HG02981 (cell line): ENCODE data around the gene FER1L5.

Experiments
- ATAC-seq: cut with Tn5 transposase; IDR thresholded peaks from one replicate; pipeline ENCODE4 v1.9.1; 2021; ENCODE audit warnings: mild to moderate bottlenecking, moderate library complexity; ENCODE audit not compliant: unreplicated experiment

The FER1L5 gene

DNA sequence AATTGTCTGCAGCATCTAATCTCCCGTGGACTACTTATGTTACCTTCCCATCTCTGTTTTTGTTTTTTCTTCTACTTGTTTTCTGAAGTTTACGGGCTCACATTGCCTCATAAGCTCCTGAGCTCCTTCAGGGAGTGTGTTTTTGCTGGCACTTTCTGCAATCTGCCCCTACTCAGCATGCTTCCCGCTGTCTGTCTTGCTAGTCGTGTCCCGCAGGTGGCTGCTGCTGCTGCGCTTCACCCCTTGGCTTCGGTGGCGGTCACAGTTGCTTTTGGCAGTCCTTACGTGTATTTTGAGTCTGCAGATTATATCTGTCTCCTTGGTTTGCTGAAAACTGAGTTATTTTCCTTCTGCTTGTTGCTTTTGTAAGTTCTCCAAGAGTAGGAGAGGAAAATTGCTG lies 37.3 kb downstream of the FER1L5 start:
- ATAC-seq: no peak

DNA sequence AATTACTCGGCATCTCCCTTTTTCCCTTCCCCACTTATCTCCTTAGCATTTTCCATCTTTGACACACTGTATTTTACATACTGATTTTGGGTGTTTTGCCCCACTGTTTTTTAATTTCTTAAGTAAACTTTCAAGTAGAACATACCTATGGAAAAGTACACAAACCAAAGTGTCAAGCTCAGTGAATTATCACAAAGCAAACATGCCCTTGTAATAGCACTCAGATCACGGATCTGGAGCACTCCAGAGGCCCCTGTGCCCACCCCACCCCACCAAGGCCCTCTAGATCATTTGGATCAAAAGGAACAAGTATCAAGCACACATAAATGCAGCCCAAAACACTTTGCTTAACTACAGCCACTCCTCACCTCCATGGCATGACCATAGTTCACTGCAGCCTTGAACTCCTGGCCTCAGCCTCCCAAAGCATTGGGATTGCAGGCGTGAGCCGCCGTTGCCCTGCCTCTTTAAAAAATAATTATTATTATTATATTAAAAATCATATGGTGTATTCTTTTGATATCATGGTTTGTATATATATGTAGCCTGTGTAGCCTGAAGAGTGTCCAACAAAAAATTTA lies 38.1 kb downstream of the FER1L5 start:
- ATAC-seq: no peak

DNA sequence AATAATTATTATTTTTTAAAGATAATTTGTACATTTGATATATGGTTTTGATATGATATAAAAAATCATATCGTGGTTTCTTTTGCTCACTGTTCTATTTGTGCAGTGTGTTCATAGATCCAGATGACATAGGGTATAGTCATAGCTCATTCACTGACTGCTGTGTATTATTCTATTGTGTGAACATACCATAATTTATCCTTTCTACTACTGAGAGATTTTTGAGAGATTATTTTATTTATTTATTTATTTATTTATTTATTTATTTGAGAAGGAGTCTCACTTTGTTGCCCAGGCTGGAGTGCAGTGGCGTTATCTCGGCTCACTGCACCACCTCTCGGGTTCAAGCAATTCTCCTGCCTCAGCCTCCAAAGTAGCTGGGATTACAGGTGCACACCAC lies 39.0 kb downstream of the FER1L5 start:
- no peak for ATAC-seq

DNA sequence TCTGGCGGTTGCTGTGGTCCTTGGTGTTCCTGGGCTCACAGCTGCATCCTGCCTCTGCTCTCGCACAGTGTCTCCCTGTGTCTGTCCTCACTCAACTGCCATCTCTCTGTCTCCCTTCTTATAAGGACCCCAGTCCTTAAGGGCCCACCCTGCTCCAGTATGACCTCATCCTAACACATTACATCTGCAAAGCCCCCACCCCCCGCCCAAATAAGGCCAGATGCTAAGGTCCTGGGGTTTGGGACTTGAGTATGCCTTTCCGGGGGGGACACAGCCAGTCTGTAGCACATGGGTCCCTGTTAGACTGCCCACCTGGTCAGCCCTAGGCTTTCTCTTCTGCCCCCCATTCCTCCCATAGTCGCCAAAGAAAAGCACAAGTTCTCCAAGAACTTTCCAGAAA lies 40.7 kb downstream of the FER1L5 start:
- ATAC-seq: no peak

DNA sequence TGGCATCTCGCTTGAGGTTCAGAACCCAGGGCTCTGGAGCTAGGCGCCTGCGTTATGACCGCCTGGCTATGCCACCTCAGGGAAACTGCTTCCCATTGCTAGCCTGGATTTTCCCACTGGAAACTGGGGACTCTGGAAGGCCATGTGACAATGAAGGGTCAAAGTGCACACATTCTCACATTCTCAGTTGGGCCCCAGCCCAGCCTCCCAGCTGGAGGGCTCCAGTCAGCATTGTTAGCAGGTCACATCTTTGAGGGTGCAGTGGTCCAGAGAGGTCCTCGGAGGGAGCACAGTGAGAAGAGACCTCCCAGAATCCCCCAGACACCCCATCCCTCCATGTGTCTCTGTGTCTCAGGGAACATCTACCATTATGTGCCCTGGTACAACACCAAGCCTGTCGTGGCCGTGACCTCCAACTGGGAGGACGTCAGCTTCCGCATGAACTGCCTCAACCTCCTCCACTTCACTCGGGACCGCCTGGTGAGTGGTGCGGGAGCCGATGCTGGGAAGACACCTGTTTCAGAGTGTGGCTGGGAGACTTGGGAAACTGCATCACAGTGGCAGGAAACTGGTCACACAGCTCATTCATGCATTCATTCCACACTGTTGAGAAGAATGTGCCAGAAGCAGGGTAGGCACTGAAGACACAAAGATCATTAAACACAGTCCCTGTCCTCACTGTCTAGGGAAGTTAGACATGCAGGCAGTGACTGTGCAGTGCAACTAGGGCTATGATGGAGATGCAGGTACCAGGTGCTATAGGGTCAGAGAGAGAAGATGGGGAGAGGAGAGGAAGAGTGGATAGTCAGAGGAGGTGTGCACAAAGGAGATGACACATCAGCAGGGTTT lies 41.6 kb downstream of the FER1L5 start:
- no peak for ATAC-seq

DNA sequence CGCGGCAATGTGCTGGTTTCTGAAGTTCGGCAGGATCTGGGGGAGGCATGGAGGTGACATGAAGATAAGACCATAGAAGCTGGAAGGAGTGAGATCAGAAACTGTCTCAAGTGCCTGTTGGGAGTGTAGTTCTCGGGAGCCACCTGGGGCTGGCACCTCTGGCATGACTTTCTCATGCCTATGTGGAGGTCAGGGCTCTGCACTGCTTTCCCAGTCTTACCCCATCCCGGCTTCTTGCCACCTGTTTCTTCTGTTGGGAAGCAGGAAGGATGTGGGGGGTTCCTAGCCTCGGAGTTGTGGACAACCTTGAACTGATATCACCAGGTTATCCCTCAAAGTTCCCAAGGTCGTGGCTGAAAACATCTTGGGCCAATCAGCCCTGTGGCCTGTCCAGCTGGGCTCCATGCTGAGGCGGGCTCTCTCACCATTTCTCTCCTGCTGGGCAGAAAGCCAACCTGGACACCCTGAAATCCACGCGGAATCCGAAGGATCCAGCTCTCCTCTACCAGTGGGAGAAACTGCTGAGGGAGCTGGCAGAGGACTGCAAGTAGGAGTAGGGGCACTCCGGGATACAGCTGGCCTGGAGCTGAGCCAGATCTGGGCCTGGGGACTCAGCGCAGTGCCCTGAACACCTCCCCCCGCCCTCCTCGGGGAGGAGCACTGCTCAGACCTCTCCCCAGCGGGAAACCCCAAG lies 42.5 kb downstream of the FER1L5 start:
- ATAC-seq: no peak

DNA sequence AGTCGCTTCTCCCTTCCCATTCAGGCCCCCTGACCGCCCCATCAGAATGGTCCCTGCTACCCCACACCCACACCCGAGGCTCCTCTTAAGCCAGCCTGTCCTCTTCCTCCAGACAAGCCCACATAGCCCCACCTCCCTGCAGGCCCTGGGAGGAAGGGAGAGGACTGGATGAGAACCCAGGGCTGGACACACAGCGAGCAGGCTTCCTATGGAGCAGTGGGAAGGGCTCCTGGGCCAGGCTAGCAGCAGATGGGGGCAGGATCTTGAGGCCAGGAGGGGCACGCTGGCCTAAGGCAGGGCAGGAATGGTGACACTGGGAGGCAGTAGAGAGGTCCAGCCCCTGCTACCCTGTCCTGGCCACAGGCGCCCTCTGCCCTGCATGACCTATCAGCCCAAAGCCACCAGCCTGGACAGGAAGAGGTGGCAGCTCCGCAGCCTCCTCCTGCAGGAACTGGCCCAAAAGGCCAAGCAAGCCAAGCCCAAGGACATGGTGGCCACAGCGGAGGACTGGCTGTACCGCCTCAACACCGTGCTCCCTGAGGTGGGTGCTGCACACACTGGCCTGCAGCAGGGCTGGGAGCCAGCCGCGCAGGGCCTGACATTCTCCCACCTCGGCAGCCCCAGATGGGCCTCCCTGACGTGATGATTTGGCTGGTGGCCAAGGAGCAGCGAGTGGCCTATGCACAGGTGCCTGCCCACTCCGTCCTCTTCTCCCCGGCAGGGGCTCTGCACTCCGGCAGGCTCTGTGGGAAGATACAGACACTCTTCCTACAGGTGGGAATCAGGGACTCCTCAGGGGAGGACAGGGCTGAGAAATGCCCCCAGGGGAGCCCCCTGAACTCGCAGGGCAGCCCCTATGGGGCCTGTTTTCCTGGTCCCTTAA lies 43.3 kb downstream of the FER1L5 start:
- ATAC-seq: no peak

DNA sequence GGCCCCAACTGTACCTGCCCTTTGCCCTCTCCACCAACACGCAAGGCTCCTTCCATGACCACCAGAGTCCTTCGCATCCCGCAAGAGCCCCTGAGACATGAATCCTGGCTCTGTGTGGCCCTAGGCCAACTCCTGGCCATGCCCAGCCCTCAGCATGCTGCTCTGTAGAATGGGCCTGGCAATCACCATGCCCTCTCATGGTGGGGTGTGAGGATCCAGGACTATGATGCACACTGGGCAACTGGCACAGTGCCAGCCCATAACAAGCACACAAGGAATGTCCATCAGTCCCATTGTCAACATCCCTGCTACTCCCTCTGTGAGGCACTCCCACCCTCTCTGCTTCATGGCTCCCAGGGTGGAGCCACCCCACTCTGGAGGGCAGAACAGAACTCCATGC lies 44.7 kb downstream of the FER1L5 start:
- ATAC-seq: no peak

DNA sequence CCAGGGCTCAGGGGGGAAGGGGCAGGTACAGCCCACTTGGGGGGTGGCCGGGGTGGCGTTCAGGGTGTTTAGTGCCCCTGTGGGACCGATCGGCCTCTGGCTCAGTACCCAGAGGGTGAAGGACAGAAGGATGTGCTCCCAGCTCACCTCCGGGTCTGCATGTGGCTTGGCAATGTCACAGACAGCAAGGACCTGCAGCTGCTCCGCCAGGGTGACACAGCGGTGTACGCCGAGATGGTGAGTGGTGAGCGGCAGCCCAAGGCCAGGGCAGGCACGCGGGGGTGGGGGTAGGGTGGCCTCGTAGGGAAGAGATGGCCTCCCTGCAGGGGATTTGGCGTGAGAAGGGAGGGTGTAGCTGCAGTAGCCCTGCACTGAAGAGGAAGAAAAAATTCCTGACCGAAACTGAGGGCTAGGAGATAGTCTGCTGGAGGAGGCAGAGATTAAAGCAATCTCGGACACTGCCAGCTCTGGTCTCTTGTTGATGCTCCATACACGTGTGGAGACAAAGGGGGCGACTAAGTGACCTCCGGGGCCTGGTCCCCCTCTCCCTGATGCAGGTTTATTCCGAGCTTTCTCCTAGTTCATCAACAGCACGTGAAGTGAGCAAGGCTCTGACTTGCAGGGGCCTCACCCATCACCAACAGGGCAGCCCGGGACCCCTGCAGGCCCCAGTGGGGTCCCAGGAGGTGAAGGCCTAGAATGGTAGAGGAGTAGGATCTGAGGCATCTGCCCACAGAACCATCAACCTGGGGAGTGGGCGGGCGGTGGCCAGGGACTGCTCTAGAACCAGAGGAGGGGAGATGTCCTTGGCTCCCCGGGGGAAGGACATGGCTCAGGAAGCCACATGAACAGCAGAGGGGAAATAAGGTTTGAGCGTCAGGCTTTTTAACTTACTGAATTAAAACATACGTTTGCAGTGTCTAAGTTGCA lies 45.4 kb downstream of the FER1L5 start:
- no peak for ATAC-seq

DNA sequence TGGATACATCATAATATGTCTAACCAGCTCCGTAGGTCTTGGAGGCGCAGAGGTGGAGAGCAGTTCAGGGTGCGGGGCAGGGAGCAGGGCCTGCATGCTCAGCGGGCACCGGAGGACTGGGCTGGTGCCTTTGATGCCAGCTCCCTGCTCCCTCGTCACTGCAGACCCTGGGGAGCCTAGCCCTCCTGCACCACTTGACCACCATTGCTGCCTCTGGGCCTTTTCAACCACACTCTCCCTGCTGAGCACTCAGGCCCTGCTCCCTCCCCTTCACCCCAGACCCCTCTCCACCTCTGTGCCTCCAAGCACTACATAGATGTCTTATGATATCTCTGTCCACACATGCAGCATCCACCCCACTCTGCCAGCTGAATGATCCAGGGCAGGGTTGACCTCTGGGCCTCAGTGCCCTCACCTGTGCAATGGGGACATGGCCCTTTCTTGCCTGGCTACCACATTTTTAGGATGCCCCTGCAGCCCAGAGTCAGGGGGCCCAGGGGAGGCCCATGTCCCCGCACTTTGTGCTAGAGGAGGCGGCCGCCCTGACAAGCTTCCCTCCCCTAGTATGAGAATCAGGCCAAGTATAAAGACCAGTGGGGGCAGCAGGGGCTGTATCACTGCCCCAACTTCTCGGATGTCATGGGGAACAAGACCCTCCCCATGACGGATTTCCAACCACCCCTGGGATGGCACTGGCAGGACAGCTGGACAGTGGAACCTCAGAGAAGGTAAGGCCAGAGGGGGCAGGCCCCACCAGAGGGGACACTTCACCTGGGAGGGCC lies 46.3 kb downstream of the FER1L5 start:
- no peak for ATAC-seq

DNA sequence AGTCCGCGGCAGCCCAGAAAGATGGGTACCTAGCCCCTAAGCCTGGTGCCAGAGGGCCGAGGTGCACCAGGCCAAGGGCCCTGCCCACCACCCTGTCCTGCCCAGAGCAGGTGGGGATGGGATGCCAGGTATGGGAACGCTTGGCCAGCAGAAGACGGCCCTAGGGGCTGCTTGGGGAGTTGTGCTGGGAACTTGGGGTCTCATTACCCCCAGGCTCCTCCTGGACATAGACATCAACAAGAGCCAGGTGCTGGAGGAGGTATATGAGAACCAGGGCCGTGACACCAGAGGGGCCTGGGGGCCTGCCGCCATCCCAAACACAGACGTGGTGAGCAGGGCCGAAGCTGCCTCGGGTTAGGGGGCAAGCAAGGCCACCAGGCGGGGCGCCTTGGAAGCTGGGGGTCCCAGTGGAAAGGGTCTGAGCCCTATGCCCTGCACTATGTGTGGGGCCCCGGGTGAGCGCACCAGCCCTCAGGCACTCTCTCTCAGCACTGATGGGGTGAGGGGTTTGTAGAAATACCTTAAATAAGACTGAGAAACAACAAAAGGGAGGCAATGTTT lies 46.9 kb downstream of the FER1L5 start:
- ATAC-seq: no peak

DNA sequence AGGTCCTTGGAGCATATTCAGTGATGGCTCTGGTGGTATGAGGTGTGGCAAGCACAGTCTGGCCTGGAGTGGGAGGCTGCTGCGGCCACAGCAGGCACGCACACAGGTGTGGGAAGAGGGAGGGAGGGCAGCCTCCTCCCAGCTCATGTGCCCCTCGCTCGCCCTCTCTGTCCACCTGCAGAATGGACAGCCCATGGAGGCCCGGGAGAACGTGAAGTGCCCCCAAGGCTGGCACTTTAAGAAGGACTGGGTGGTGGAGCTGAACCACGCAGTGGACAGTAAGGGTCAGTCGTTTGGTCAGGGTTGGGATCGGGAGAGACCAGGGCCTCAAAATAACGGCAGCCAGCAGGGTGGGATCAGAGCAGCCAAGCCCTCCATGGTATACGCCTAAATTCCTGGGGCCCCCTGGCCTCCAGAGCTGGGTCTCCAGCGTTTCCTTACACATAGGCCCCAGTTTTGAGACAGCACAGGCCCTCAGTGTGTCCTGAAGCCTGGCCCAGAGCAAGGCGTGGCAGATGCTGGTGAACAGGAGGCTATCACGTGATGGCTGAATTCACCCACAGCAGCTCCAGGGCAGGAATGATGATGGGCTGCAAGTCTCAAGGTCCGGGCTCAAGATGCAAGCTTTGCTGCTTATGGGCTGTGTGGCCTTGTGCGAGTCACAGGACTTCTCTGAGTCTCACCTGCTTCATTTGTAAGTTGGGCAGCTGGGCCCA lies 47.9 kb downstream of the FER1L5 start:
- ATAC-seq: no peak

DNA sequence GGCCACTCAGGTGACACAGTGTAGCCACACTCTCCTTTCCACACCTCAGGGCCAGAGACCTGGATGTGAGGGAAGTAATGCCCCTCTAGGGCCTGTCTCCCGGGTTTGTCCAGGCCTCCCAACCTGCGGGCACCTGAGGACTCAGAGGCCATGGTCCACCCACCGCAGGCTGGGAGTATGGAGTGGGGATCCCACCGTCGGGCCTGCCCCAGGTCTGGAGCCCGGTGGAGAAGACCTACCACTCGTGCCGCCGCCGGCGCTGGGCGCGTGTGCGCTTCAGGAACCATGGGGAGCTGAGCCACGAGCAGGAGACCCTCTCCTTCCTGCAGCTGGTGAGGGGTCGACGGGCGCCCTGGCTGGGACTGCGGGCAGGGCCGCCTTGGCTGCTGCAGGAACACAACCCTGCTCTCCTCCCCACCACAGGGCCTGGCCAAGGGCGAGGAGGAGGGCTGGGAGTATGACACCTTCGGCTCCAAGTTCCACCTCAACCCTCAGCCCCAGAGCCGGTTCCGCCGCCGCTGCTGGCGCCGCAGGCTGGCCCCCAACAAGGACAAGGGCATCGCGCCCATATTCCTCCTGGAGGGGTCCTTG lies 48.6 kb downstream of the FER1L5 start:
- ATAC-seq: no peak

DNA sequence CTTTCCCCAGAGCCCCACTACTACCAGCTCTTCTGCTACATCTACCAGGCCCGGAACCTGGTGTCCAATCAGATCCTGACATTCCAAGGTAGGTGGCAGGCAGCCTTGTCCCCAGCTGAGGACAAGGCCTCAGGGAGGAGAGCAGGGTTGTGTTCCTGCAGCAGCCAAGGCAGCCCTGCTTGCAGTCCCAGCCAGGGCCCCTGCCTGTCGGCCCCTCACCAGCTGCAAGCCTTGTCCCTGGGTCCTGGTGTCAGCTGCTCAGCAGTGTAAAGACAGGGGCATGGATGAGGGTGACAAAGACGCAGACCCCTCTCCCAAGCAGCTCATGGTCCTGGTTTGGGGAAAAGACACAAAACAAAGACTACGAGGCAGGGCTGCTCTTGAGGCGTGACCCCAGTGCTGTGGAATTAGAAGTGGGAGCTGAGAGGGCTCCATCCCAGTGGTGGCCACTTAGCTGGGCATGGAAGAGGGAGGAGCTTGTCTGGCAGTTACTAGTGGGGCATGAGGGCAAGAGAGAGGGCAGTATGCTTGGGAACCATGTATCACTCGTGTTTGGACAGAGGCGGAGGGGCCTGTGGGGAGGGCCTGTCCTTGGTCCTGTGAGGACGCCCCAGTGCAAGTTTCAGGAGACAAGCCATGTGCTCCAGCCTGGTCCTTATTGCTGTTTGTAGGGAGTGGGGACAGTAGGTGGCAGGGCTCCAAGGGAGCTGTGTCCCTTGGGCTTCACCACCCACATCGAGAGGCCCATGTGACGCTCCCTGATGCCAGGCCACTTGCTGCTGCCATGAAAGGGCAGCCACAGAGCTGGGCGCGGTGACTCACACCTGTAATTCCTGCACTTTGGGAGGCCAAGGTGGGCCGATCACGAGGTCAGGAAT lies 49.8 kb downstream of the FER1L5 start:
- no peak for ATAC-seq

DNA sequence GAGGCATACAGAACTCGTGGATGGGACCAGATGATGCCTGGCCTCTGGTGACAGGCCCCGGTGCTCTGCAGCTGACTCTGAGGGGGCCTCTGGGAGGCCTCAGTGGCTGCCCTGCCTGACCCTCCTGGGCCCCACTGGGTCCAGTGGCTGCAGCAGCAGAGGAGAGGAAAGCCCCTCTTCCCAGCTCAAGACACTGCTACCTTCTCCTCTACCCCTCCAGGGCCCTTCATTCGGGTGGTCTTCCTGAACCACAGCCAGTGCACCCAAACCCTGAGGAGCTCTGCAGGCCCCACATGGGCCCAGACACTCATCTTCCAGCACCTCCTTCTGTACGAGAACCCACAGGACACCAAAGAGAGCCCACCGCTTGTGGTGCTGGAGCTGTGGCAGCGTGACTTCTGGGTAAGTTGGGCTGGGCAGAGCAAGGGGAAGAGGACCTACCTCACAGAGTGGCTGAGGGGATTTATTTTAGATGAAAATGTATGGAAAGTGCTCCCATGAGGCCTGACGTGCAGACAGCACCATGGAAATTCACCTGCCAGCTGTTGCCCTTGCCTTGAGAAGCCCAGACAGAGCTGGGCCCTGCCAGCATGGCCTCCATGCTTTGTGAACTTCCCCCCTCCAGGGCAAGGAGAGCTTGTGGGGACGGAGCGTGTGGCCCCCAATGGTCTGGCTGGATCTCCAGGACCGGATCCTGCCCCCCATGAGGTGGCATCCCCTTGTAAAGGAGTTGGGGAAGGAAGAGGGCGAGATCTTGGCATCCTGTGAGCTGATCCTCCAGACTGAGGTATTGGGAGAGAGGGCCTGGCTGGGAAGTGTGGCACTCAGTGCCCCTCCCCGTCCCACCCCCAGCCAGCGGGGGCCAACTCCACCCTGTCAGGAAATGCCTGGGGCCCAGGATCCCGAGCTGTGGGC lies 51.0 kb downstream of the FER1L5 start:
- no peak for ATAC-seq

DNA sequence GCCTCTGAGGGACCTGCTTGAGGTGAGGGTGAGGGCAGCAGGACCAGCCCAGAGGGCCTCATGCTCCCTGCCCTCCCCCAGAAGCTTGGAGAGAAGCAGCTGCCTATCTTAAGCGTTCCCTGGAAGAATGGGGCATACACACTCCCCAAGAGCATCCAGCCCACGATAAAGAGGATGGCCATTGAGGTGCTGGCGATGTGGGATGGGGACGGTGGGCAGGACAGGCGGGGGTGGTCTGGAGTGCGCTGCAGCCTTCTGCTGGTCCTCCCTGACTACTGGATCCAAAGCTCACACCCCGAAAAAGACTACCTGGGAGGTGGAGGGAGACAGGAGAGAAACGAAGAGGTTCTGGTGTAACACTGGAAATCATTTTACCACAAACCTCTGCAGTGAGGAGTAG lies 51.7 kb downstream of the FER1L5 start:
- ATAC-seq: no peak
